ENCODE data around the gene MYZAP. TPM values are rescaled to one million over a fixed set of nuclear protein-coding genes. Genes with fewer than 3 reads are reported as not detected.

Gene MYZAP
- polyA plus RNA-seq, 2 of the 4 experiments (the other 2 are of a cell fraction): 1.2 to 2.4 TPM

GRCh38 chr15:57704441-57704840 is 112.7 kb downstream of the MYZAP start:
- Histone ChIP-seq H3K27ac (no peak overlapping the region), H3K4me2 (no peak overlapping the region), H3K4me1 (peaks cover 11% of the 10 kb centered on the region; the same call in 2 of the 3 replicates), H3K4me3 (no peak overlapping the region), H3K9me3 (no peaks in the 10 kb centered on the region)
- TF ChIP-seq RCOR1 (IDR thresholded peaks at IDR 0.05; ENCODE audit: low read depth, low read length): no peak
- no peak for TF ChIP-seq CEBPB (IDR thresholded peaks at IDR 0.05)
- no peak for TF ChIP-seq FOXS1 (CRISPR knock-in tag; IDR thresholded peaks at IDR 0.05)
- TF ChIP-seq RNF2 (IDR thresholded peaks at IDR 0.05; ENCODE audit: borderline replicate concordance, low read depth): no peak
- no peak for TF ChIP-seq ZSCAN20 (CRISPR knock-in tag; IDR thresholded peaks at IDR 0.05)
- TF ChIP-seq EHF (CRISPR knock-in tag; IDR thresholded peaks at IDR 0.05): no peak
- TF ChIP-seq SREBF2 (IDR thresholded peaks at IDR 0.05): no peak
- no peak for TF ChIP-seq BHLHE40 (IDR thresholded peaks at IDR 0.05; ENCODE audit: low read depth, low read length)
- TF ChIP-seq, protein P1, sequence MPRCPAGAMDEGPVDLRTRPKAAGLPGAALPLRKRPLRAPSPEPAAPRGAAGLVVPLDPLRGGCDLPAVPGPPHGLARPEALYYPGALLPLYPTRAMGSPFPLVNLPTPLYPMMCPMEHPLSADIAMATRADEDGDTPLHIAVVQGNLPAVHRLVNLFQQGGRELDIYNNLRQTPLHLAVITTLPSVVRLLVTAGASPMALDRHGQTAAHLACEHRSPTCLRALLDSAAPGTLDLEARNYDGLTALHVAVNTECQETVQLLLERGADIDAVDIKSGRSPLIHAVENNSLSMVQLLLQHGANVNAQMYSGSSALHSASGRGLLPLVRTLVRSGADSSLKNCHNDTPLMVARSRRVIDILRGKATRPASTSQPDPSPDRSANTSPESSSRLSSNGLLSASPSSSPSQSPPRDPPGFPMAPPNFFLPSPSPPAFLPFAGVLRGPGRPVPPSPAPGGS (IDR thresholded peaks at IDR 0.05): no peak
- no peak for TF ChIP-seq PBX3 (IDR thresholded peaks at IDR 0.05)
- no peak for TF ChIP-seq CBX8 (IDR thresholded peaks at IDR 0.05)
- WGBS (ENCODE audit: missing lambda C conversion rate): 84% methylated on average over 3 of the region's 3 CpGs
- no peak for FAIRE-seq
- CTCF ChIA-PET: interaction anchor here (1.0 to 1.9 kb wide), 3 partner anchors 28 to 38 kb away, joined by 3 to 9 read pairs (median 6); no protein-coding TSS in a partner anchor
- ATAC-seq: no peak
- no peak for DNase-seq (ENCODE audit: low read depth in 1 of 2, low spot score in 1 of 2)
- POLR2A ChIA-PET: no interaction called here

GRCh38 chr15:57705746-57706404 is 114.2 kb downstream of the MYZAP start:
- H3K4me1 ChIP-seq: peaks cover 11% of the 10 kb centered on the region; the same call in 2 of the 3 replicates
- no peak for TF ChIP-seq ATOH8 (CRISPR knock-in tag; IDR thresholded peaks at IDR 0.05; ENCODE audit: low read depth)
- TF ChIP-seq, protein P2, sequence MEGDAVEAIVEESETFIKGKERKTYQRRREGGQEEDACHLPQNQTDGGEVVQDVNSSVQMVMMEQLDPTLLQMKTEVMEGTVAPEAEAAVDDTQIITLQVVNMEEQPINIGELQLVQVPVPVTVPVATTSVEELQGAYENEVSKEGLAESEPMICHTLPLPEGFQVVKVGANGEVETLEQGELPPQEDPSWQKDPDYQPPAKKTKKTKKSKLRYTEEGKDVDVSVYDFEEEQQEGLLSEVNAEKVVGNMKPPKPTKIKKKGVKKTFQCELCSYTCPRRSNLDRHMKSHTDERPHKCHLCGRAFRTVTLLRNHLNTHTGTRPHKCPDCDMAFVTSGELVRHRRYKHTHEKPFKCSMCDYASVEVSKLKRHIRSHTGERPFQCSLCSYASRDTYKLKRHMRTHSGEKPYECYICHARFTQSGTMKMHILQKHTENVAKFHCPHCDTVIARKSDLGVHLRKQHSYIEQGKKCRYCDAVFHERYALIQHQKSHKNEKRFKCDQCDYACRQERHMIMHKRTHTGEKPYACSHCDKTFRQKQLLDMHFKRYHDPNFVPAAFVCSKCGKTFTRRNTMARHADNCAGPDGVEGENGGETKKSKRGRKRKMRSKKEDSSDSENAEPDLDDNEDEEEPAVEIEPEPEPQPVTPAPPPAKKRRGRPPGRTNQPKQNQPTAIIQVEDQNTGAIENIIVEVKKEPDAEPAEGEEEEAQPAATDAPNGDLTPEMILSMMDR (IDR thresholded peaks at IDR 0.05): no peak
- TF ChIP-seq SMC3 (IDR thresholded peaks at IDR 0.05): no peak
- no peak for TF ChIP-seq FOSL2 (IDR thresholded peaks at IDR 0.05)
- TF ChIP-seq FOSL2 (CRISPR knock-in tag; IDR thresholded peaks at IDR 0.05): no peak
- no peak for TF ChIP-seq NPAS2 (CRISPR knock-in tag; IDR thresholded peaks at IDR 0.05; ENCODE audit: borderline replicate concordance)
- 68% methylated on average over 12 of the region's 12 CpGs for WGBS (ENCODE audit: missing lambda C conversion rate)
- peak overlapping the region; percentile 90 for H3K4me2 ChIP-seq
- H3K9me3 ChIP-seq: no peaks in the 10 kb centered on the region
- DNase-seq (ENCODE audit: low read depth in 1 of 2, low spot score in 1 of 2) (peak in 1 of 2 experiments; percentile 8), ATAC-seq (peak; percentile 21 to 24; a peak in 5 of 6 replicates), FAIRE-seq (no peak)
- H3K27ac ChIP-seq: peak overlapping the region; percentile 98
- CTCF ChIA-PET: interaction anchor here (1.0 to 3.3 kb wide), 9 partner anchors 9 to 154 kb away, joined by 3 to 21 read pairs (median 5); no protein-coding TSS in a partner anchor
- peak overlapping the region; percentile 80 for H3K4me3 ChIP-seq
- POLR2A ChIA-PET: interaction anchor here (0.5 to 2.0 kb wide), 8 partner anchors 10 to 428 kb away, joined by 4 to 10 read pairs (median 4); no protein-coding TSS in a partner anchor
